Measurements from ENCODE around the gene NT5DC1.

DNA sequence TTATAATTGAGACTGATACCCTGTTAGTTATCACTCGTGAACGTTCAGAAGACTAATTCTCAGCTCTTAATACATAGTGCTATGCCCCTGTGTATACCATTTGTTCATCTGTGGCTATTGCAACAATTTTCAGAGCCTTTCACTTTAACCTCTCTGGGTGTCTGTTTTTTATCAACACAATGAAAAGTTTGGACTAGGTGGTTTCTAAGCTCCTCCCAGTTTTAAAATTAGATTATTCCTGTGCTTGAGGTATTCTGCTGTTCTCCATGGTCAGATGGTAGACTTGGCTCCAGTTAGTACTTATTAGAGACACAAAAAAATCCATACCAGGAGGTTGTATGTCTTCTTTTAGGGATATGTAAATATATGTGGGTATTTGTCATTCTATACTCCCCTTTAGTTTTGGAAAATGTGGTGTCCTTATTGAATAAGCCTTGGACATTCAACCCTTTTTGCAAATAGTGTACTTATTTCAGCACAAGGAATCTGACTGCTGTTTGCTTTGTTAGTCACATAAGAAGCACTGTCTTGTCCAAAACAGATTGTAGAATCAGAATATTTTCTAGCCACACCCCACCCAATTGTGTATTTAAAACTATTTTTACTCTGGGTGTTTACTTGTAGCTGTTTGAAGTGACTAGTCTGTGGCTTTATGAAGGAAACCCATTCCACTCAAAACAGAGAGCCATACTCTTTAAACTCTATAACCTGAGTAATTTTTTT is 27.3 kb downstream of the NT5DC1 start:
- TF ChIP-seq JUND (IDR thresholded peaks at IDR 0.05; ENCODE audit: low read depth, low read length), result no peak
- TF ChIP-seq ASH2L (IDR thresholded peaks at IDR 0.05; ENCODE audit: borderline replicate concordance, low read depth), result no peak
- TF ChIP-seq, protein P1, sequence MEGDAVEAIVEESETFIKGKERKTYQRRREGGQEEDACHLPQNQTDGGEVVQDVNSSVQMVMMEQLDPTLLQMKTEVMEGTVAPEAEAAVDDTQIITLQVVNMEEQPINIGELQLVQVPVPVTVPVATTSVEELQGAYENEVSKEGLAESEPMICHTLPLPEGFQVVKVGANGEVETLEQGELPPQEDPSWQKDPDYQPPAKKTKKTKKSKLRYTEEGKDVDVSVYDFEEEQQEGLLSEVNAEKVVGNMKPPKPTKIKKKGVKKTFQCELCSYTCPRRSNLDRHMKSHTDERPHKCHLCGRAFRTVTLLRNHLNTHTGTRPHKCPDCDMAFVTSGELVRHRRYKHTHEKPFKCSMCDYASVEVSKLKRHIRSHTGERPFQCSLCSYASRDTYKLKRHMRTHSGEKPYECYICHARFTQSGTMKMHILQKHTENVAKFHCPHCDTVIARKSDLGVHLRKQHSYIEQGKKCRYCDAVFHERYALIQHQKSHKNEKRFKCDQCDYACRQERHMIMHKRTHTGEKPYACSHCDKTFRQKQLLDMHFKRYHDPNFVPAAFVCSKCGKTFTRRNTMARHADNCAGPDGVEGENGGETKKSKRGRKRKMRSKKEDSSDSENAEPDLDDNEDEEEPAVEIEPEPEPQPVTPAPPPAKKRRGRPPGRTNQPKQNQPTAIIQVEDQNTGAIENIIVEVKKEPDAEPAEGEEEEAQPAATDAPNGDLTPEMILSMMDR (IDR thresholded peaks at IDR 0.05 in 2 of 3, conservative IDR thresholded peaks at IDR 0.05 in 1 of 3; ENCODE audit: control insufficient read depth in 2 of 3, extremely low read depth in 1 of 3, insufficient read depth in 1 of 3, low read depth in 3 of 3, low read length in 3 of 3), result no peak
- TF ChIP-seq POLR2A (IDR thresholded peaks at IDR 0.05; ENCODE audit: low read depth, low read length), result no peak
- no peak for TF ChIP-seq KAT2A (conservative IDR thresholded peaks at IDR 0.05; ENCODE audit: control insufficient read depth, low read depth, low read length)
- TF ChIP-seq RBBP5 (conservative IDR thresholded peaks at IDR 0.05), result no peak
- no peak for TF ChIP-seq CHD2 (IDR thresholded peaks at IDR 0.05; ENCODE audit: borderline replicate concordance, low read depth, low read length)
- TF ChIP-seq LARP7 (IDR thresholded peaks at IDR 0.05), result no peak
- TF ChIP-seq, protein P2, sequence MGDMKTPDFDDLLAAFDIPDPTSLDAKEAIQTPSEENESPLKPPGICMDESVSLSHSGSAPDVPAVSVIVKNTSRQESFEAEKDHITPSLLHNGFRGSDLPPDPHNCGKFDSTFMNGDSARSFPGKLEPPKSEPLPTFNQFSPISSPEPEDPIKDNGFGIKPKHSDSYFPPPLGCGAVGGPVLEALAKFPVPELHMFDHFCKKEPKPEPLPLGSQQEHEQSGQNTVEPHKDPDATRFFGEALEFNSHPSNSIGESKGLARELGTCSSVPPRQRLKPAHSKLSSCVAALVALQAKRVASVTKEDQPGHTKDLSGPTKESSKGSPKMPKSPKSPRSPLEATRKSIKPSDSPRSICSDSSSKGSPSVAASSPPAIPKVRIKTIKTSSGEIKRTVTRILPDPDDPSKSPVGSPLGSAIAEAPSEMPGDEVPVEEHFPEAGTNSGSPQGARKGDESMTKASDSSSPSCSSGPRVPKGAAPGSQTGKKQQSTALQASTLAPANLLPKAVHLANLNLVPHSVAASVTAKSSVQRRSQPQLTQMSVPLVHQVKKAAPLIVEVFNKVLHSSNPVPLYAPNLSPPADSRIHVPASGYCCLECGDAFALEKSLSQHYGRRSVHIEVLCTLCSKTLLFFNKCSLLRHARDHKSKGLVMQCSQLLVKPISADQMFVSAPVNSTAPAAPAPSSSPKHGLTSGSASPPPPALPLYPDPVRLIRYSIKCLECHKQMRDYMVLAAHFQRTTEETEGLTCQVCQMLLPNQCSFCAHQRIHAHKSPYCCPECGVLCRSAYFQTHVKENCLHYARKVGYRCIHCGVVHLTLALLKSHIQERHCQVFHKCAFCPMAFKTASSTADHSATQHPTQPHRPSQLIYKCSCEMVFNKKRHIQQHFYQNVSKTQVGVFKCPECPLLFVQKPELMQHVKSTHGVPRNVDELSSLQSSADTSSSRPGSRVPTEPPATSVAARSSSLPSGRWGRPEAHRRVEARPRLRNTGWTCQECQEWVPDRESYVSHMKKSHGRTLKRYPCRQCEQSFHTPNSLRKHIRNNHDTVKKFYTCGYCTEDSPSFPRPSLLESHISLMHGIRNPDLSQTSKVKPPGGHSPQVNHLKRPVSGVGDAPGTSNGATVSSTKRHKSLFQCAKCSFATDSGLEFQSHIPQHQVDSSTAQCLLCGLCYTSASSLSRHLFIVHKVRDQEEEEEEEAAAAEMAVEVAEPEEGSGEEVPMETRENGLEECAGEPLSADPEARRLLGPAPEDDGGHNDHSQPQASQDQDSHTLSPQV (IDR thresholded peaks at IDR 0.05), result no peak
- TF ChIP-seq RAD21 (IDR thresholded peaks at IDR 0.05; ENCODE audit: insufficient read depth, low read depth, low read length), result no peak
- TF ChIP-seq KDM1A (IDR thresholded peaks at IDR 0.05; ENCODE audit: borderline replicate concordance), result no peak
- no peak for TF ChIP-seq FOXK2 (IDR thresholded peaks at IDR 0.05)

Measured in GM12878 (cell line).